Heart right ventricle (tissue), 16 donors: ENCODE data around the gene ESYT2. TPM values are rescaled to one million over a fixed set of nuclear protein-coding genes. Genes with fewer than 3 reads are reported as not detected.

Experiments used
- ATAC-seq, 8 donors: fragments of 200-7000 bp; cut with Tn5 transposase; one replicate each; pipeline ENCODE4 v1.9.1; 2020; ENCODE audit warnings: mild to moderate bottlenecking in 8 of 8, moderate library complexity in 8 of 8, moderate number of reproducible peaks in 1 of 8
- DNase-seq, 2 donors: peaks; one replicate each; pipeline ENCODE4 v3.0.0-alpha.2; 2020
- H3K27ac ChIP-seq, 10 donors: fragments of 200-600 bp; sonication (generic) in 2 of 10; one replicate each; pipeline versions ENCODE4 v1.5.0 to v1.8.0; 2020 to 2022; ENCODE audit warnings: mild to moderate bottlenecking in 3 of 10
- H3K27me3 ChIP-seq, 7 donors: fragments of 200-600 bp; one replicate each; pipeline ENCODE4 v1.8.0; 2021 to 2022; ENCODE audit warnings: mild to moderate bottlenecking in 2 of 7
- H3K36me3 ChIP-seq, 9 donors: fragments of 200-600 bp; sonication (generic) in 1 of 9; one replicate each; pipeline versions ENCODE4 v1.5.0 to v1.8.0; 2020 to 2022; ENCODE audit warnings: mild to moderate bottlenecking in 2 of 9
- H3K4me1 ChIP-seq, 9 donors: fragments of 200-600 bp; sonication (generic) in 1 of 9; one replicate each; pipeline versions ENCODE4 v1.5.0 to v1.8.0; 2020 to 2022; ENCODE audit warnings: mild to moderate bottlenecking in 4 of 9
- H3K4me3 ChIP-seq, 10 donors: fragments of 200-600 bp; sonication (generic) in 2 of 10; one replicate each; pipeline versions ENCODE4 v1.5.0 to v1.8.0; 2020 to 2022; ENCODE audit warnings: mild to moderate bottlenecking in 7 of 10, moderate library complexity in 2 of 10
- H3K9me3 ChIP-seq, 11 donors: fragments of 200-600 bp in 10 of 11; sonication (generic) in 2 of 11; one replicate each; pipeline versions ENCODE4 v1.5.0 to v1.8.0; 2013 to 2022; ENCODE audit warnings: mild to moderate bottlenecking in 2 of 11, control low read depth in 1 of 11, moderate library complexity in 1 of 11
- WGBS, 2 donors: extraction: QIAGEN DNeasy Blood & Tissue Kit; methylation state at CpG; one replicate each; pipeline ENCODE4 v1.1.7; 2013; ENCODE audit warnings: inconsistent platforms in 1 of 2; 5-methylcytosine and 5-hydroxymethylcytosine counted together
- intact Hi-C, 10 donors: fragments of 100-400 bp; cut with DNase I; formaldehyde crosslinking; loops; one replicate each; pipeline versions ENCODE4 v1.11.1 to v1.14.2; 2022
- polyA plus RNA-seq, 2 donors: library from polyadenylated mRNA; stranded (reverse); fragments of 200-250 nt; gene quantifications; one replicate each; pipeline ENCODE4 v1.2.3, GENCODE V29; 2013
- total RNA-seq, 10 donors: library from RNA; stranded (reverse); fragmentation: NEBNext Ultra II Directional in 3 of 10; extraction: Animal tissue kit (Norgen Biotek cat#: 25700) in 3 of 10; gene quantifications; one replicate each; pipeline versions ENCODE4 v1.2.1 to v1.2.4, GENCODE V29; 2021 to 2023
- TF ChIP-seq, protein P1 (sequence below), 9 donors: fragments of 200-600 bp; sonication (generic) in 2 of 9; IDR thresholded peaks; one replicate each; pipeline versions ENCODE4 v1.5.0 to v1.8.0; 2021 to 2022; ENCODE audit warnings: antibody characterized with exemption in 9 of 9, mild to moderate bottlenecking in 5 of 9, moderate library complexity in 1 of 9
- donor health status: Arrhythmogenic right ventricular cardiomyopathy.
- donor health status: ischemic (EF 13 %, LVEDD 7.1; RV severe dilation, severe dysfunction).
- donor health status: healthy with polysubstance abuse.
- donor health status: DM: no; HTN: yes; CAD: no.
- donor health status: DM: no; HTN: no; CAD: no.
- donor health status: ischemic (EF 25% LVEDD 6.9; RV normal size, moderate dysfunction).
- donor health status: ischemic (EF 25% LVEDD 5.7; RV mildly dilated, moderate dysfunction).
- donor health status: healthy.
- donor health status: DM: yes; HTN: yes; CAD: no.
- donor health status: Ischemic cardiomyopathy.
- donor health status: ischemic (EF 35%, LVEDD 5.7; RV mildly dilated, moderate dysfunction).
- donor health status: nonischemic (EF 11% LVEDD 7.7; RV severe dilation, severe dysfunction).
- donor health status: DM: yes; HTN: yes; CAD: no.
- donor health status: PGD.
- donor health status: ischemic (EF 29% LVEDD 5.4; RV normal size, mild dysfunction).
- donor health status: nonischemic (EF 23%, LVEDD 6.1; RV moderate dilation, normal function).

ESYT2 gene
- total and polyA plus RNA-seq, 12 donors = 18.9 to 79.2 (median 48.7) TPM

DNA sequence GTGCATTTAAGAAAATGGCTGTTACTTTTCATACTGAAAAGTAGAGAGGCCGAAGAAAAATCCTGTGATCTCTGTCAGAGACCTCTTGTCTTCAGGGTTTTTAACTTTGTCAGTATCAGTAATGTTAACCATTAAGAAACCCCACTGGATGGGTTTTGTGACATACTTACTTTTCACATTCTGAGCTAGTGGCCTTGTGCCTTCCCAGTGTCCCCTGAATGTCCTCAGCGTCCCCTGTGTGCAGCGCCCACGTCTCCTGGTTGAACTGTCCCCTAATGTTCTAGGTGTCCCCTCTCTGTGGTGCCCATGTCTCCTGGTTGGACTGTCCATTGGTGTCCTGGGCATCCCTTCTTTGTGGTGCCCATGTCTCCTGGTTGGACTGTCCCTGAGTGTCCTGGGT, 36.7 kb upstream of the ESYT2 start:
- no peak for DNase-seq
- Histone ChIP-seq H3K36me3 (peaks cover 0 to 13% (median 9%) of the 10 kb centered on the region in 9 donors), H3K27ac (peak overlapping the region in 9 of 10 donors; percentile 34 to 98 (median 93)), H3K27me3 (no peaks in the 10 kb centered on the region), H3K4me3 (no peak overlapping the region), H3K4me1 (peaks cover 19 to 62% (median 32%) of the 10 kb centered on the region in 9 donors), H3K9me3 (no peaks in the 10 kb centered on the region)
- no peak for ATAC-seq
- TF ChIP-seq, protein P1, sequence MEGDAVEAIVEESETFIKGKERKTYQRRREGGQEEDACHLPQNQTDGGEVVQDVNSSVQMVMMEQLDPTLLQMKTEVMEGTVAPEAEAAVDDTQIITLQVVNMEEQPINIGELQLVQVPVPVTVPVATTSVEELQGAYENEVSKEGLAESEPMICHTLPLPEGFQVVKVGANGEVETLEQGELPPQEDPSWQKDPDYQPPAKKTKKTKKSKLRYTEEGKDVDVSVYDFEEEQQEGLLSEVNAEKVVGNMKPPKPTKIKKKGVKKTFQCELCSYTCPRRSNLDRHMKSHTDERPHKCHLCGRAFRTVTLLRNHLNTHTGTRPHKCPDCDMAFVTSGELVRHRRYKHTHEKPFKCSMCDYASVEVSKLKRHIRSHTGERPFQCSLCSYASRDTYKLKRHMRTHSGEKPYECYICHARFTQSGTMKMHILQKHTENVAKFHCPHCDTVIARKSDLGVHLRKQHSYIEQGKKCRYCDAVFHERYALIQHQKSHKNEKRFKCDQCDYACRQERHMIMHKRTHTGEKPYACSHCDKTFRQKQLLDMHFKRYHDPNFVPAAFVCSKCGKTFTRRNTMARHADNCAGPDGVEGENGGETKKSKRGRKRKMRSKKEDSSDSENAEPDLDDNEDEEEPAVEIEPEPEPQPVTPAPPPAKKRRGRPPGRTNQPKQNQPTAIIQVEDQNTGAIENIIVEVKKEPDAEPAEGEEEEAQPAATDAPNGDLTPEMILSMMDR (IDR thresholded peaks at IDR 0.05) = no peak
- WGBS, 2 donors = 94 to 97% methylated on average over 4 of the region's 4 CpGs
- intact Hi-C loops = loop anchor here in 3 of 10 donors (5.0 to 10.0 kb wide), 3 partner anchors 39 to 171 kb away; partner anchors contain the start of gene ESYT2 (in 1 of the 3)

DNA sequence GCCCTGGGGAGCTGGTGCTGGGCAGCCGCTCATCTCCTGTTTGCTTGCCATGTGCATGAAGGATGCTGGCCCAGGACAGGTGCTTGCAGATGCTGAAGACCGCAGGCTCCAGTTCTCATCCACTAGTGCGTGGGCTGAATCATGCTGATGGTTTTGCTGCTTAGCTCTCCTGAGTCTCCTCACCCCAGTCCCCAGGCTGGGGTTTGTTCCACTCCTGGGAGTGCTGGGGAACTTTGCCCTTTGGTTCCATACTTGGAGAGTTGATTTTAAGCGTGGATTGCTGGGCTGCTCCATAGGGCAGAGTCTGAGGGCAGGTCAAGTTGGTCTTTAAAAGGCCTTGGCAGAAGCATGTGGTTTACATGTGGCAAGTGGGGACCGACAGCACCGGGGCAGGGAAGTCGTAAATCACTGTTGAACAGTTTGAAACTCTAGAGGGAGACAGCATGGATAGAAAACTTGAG, 36.2 kb upstream of the ESYT2 start:
- Histone ChIP-seq H3K9me3 (no peaks in the 10 kb centered on the region), H3K36me3 (peaks cover 0 to 8% (median 4%) of the 10 kb centered on the region in 9 donors), H3K27me3 (no peaks in the 10 kb centered on the region), H3K4me1 (peaks cover 19 to 66% (median 32%) of the 10 kb centered on the region in 9 donors), H3K4me3 (no peak overlapping the region), H3K27ac (peak overlapping the region; percentile 34 to 98 (median 92))
- DNase-seq = no peak
- ATAC-seq = no peak
- TF ChIP-seq, protein P1 (IDR thresholded peaks at IDR 0.05) = no peak
- intact Hi-C loops = loop anchor here in 3 of 10 donors (5.0 to 10.0 kb wide), 3 partner anchors 38 to 171 kb away; partner anchors contain the start of gene ESYT2 (in 1 of the 3)
- WGBS, 2 donors = 68 to 72% methylated on average over 7 of the region's 7 CpGs

DNA sequence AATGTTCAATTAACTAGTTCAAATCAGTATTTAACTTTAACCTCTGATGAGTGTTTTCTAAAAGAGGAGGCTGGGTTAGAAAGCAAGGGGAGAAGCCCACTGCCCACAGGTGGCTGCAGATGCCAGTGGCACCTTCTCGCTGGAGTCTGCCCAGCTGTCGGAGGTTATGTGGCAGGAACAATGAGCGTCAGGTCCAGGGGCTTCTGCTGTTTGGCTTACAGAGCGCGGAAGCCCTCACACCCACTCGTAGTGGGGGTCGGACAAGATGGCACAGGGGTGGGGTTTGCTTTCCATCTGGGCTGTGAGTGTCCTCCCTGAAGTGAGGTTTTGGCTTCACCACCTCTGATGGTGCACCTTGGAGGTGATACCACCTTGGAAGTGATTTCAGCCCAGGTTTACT, 35.5 kb upstream of the ESYT2 start:
- peaks cover 0 to 2% (median 0%) of the 10 kb centered on the region in 9 donors for H3K36me3 ChIP-seq
- WGBS, 2 donors = 95 to 96% methylated on average over 7 of the region's 7 CpGs
- ATAC-seq (no peak), DNase-seq (no peak)
- H3K4me3 ChIP-seq = peak overlapping the region in 1 of 10 donors; percentile 55
- H3K27me3 ChIP-seq = no peaks in the 10 kb centered on the region
- no peaks in the 10 kb centered on the region for H3K9me3 ChIP-seq
- intact Hi-C loops = loop anchor here in 5 of 10 donors (1.0 to 10.0 kb wide), 5 partner anchors 36 to 170 kb away; partner anchors contain the start of gene ESYT2 (in 5 of the 5)
- TF ChIP-seq, protein P1 (IDR thresholded peaks at IDR 0.05) = no peak
- peaks cover 19 to 68% (median 35%) of the 10 kb centered on the region in 9 donors for H3K4me1 ChIP-seq
- peak overlapping the region; percentile 85 to 98 (median 92) for H3K27ac ChIP-seq

DNA sequence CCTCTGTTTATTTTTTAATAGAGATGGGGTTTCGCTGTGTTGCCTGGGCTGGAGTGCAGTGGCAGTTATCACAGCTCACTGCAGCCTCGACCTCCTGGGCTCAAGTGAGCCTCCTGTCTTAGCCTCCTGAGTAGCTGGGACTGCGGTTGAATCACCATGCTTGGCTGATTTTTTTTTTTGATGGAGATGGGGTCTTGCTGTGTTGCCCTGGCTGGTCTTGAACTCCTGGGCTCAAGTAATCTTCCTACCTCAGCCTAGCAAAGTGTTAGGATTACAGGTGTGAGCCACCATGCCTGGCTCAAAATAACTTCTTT, 35.2 kb upstream of the ESYT2 start:
- TF ChIP-seq, protein P1 (IDR thresholded peaks at IDR 0.05) = no peak
- ATAC-seq = no peak
- H3K4me1 ChIP-seq = peaks cover 19 to 68% (median 36%) of the 10 kb centered on the region in 9 donors

More for the DNA sequence above, 35.2 kb upstream of the ESYT2 start:
- Histone ChIP-seq H3K4me3 (peak overlapping the region in 9 of 10 donors; percentile 30 to 55 (median 51)), H3K9me3 (no peaks in the 10 kb centered on the region), H3K27me3 (no peaks in the 10 kb centered on the region), H3K27ac (peak overlapping the region; percentile 85 to 98 (median 92)), H3K36me3 (no peaks in the 10 kb centered on the region)
- WGBS, 2 donors = 76% methylated on average over 3 of the region's 3 CpGs
- DNase-seq = no peak
- intact Hi-C loops = loop anchor here in 5 of 10 donors (1.0 to 10.0 kb wide), 5 partner anchors 35 to 170 kb away; partner anchors contain the start of gene ESYT2 (in 4 of the 5)
